Lower leg skin (tissue), 3 donors: ENCODE measurements around the gene TRNT1.

Experiments
- POLR2A ChIP-seq, 2 donors: fragments of 450-650 bp; IDR thresholded peaks; one replicate each; pipeline ENCODE4 v1.6.1; 2016 to 2017; ENCODE audit warnings: antibody characterized with exemption in 2 of 2, mild to moderate bottlenecking in 1 of 2, moderate library complexity in 1 of 2
- TF ChIP-seq, protein P1 (sequence below), 3 donors: fragments of 450-650 bp; IDR thresholded peaks; one replicate each; pipeline ENCODE4 v1.5.1; 2016; ENCODE audit warnings: antibody characterized with exemption in 3 of 3, mild to moderate bottlenecking in 3 of 3, moderate library complexity in 2 of 3

GRCh38 chr3:3129579-3129978, 2.8 kb downstream of the TRNT1 start:
- TF ChIP-seq, protein P1, sequence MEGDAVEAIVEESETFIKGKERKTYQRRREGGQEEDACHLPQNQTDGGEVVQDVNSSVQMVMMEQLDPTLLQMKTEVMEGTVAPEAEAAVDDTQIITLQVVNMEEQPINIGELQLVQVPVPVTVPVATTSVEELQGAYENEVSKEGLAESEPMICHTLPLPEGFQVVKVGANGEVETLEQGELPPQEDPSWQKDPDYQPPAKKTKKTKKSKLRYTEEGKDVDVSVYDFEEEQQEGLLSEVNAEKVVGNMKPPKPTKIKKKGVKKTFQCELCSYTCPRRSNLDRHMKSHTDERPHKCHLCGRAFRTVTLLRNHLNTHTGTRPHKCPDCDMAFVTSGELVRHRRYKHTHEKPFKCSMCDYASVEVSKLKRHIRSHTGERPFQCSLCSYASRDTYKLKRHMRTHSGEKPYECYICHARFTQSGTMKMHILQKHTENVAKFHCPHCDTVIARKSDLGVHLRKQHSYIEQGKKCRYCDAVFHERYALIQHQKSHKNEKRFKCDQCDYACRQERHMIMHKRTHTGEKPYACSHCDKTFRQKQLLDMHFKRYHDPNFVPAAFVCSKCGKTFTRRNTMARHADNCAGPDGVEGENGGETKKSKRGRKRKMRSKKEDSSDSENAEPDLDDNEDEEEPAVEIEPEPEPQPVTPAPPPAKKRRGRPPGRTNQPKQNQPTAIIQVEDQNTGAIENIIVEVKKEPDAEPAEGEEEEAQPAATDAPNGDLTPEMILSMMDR (IDR thresholded peaks at IDR 0.05) = no peak
- no peak for TF ChIP-seq POLR2A (IDR thresholded peaks at IDR 0.05)
